Mesendoderm (in vitro differentiated cells): ENCODE measurements around the gene SACS.

ENCODE experiments used
- DNase-seq: peaks from one replicate; pipeline ENCODE4 v3.0.0; 2013
- H2AK5ac ChIP-seq: 2 replicates; pipeline ENCODE4 v1.6.1; 2013; ENCODE audit warnings: low read length, inconsistent platforms
- H2BK120ac ChIP-seq: 2 replicates; pipeline ENCODE4 v1.6.1; 2013; ENCODE audit warnings: low read depth, mild to moderate bottlenecking, low read length, moderate library complexity, mixed read lengths
- H2BK15ac ChIP-seq: replicated peaks from 2 replicates; pipeline ENCODE4 v1.6.1; 2013; ENCODE audit warnings: low read depth, mild to moderate bottlenecking, moderate library complexity
- H2BK5ac ChIP-seq: 2 replicates; pipeline ENCODE4 v1.6.1; 2013; ENCODE audit warnings: low read length, inconsistent platforms
- H3K18ac ChIP-seq: 2 replicates; pipeline ENCODE4 v1.6.1; 2013; ENCODE audit warnings: mild to moderate bottlenecking, low read length, mixed read lengths
- H3K23ac ChIP-seq: one replicate; pipeline ENCODE4 v1.6.1; 2013; ENCODE audit warnings: low read length
- H3K27ac ChIP-seq: 2 replicates; pipeline ENCODE4 v1.5.1; 2013; ENCODE audit warnings: low read depth, mild to moderate bottlenecking, inconsistent platforms, low read length, moderate library complexity
- H3K27me3 ChIP-seq: 2 replicates; pipeline ENCODE4 v1.6.1; 2013; ENCODE audit warnings: low read length, control low read depth, mild to moderate bottlenecking, inconsistent platforms; ENCODE audit not compliant: insufficient read depth, poor library complexity
- H3K36me3 ChIP-seq: 2 replicates; pipeline ENCODE4 v1.6.1; 2013; ENCODE audit warnings: low read length, inconsistent platforms; ENCODE audit not compliant: control insufficient read depth, insufficient read depth
- H3K4ac ChIP-seq: one replicate; pipeline ENCODE4 v1.6.1; 2013; ENCODE audit warnings: low read depth, mild to moderate bottlenecking, low read length, moderate library complexity
- H3K4me1 ChIP-seq: 2 replicates; pipeline ENCODE4 v1.6.1; 2013; ENCODE audit warnings: low read depth, low read length, inconsistent platforms; ENCODE audit not compliant: control insufficient read depth
- H3K4me2 ChIP-seq: 2 replicates; pipeline ENCODE4 v1.6.1; 2013; ENCODE audit warnings: low read length
- H3K4me3 ChIP-seq: 2 replicates; pipeline ENCODE4 v1.5.1; 2013; ENCODE audit warnings: mild to moderate bottlenecking, low read length
- H3K56ac ChIP-seq: one replicate; pipeline ENCODE4 v1.6.1; 2013; ENCODE audit warnings: low read length
- H3K79me1 ChIP-seq: 2 replicates; pipeline ENCODE4 v1.6.1; 2013; ENCODE audit warnings: low read length, inconsistent platforms
- H3K79me2 ChIP-seq: 2 replicates; pipeline ENCODE4 v1.6.1; 2013; ENCODE audit warnings: mild to moderate bottlenecking, low read length; ENCODE audit not compliant: control insufficient read depth, insufficient read depth
- H3K9ac ChIP-seq: 2 replicates; pipeline ENCODE4 v1.6.1; 2013; ENCODE audit warnings: low read length, inconsistent platforms
- H4K5ac ChIP-seq: one replicate; pipeline ENCODE4 v1.6.1; 2013; ENCODE audit warnings: low read length
- H4K8ac ChIP-seq: one replicate; pipeline ENCODE4 v1.6.1; 2013; ENCODE audit warnings: low read depth, mild to moderate bottlenecking, control low read depth, low read length, moderate library complexity
- WGBS: extraction: QIAGEN DNeasy Blood & Tissue Kit; methylation state at CpG from one replicate; pipeline ENCODE4 v1.1.7; 2013; ENCODE audit warnings: low lambda C conversion rate, missing lambda C conversion rate; ENCODE audit not compliant: insufficient coverage; ENCODE audit errors: extremely low coverage; 5-methylcytosine and 5-hydroxymethylcytosine counted together

The SACS gene

DNA sequence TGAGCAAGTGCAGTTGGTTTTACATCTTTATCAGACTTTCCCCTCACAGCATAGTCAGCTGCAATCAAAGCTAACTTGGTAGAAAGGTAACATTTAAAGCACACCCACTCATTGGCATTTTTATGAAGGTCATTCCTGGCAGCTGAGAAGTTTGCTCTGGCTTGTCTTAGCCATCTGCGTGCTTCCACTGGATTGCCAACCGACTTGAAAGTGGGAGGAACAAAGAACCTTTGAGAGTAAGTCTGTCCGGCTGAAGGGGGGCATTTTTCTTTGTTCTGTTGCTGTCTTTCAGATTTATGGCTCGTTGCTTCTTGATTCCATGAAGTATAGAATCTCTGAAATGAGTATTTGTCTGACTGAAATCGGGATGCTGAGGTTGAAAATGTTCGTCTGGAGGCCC is 103.1 kb downstream of the SACS start:
- Histone ChIP-seq H3K36me3 (no peaks in the 10 kb centered on the region), H3K9ac (no peak overlapping the region), H3K18ac (no peak overlapping the region), H4K8ac (no peak overlapping the region), H3K4me2 (no peak overlapping the region), H3K4ac (no peak overlapping the region), H2BK5ac (no peak overlapping the region), H3K56ac (no peak overlapping the region), H2BK120ac (no peak overlapping the region), H3K27me3 (no peaks in the 10 kb centered on the region), H2BK15ac (no peak overlapping the region), H3K23ac (no peak overlapping the region), H3K4me3 (no peak overlapping the region), H3K79me2 (no peaks in the 10 kb centered on the region), H4K5ac (no peak overlapping the region), H3K79me1 (no peaks in the 10 kb centered on the region), H2AK5ac (no peak overlapping the region), H3K27ac (no peak overlapping the region), H3K4me1 (no peaks in the 10 kb centered on the region)
- no CpG with 5 or more reads among the region's 6 CpGs for WGBS
- DNase-seq, result no peak

DNA sequence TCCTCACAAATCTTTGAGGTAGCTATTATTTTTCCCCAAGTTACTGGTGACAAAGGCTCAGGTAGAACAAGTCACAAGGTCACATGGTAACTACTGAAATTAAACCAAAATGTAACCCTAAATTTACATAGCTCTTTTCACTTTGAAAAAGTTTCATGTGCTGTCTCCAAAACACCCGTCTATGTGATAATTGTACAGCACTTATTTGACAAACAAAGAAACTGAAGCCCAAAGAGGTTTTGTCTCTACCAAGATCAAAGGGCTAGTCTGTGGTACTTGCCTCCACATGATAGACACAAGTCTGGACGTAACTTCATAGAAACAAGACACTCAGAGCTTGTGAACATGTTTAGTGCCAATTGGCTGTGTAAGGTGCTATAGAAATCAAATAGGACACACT is 108.3 kb downstream of the SACS start:
- no peaks in the 10 kb centered on the region for H3K36me3 ChIP-seq
- no peak overlapping the region for H3K4me3 ChIP-seq
- H3K23ac ChIP-seq, result no peak overlapping the region
- no peak overlapping the region for H3K18ac ChIP-seq
- no peak overlapping the region for H3K9ac ChIP-seq
- no CpG with 5 or more reads among the region's 2 CpGs for WGBS
- H3K4me1 ChIP-seq, result no peaks in the 10 kb centered on the region
- H3K27ac ChIP-seq, result no peak overlapping the region
- no peaks in the 10 kb centered on the region for H3K27me3 ChIP-seq
- no peaks in the 10 kb centered on the region for H3K79me2 ChIP-seq
- H2BK120ac ChIP-seq, result no peak overlapping the region
- H2BK15ac ChIP-seq, result no peak overlapping the region
- DNase-seq, result no peak
- H3K56ac ChIP-seq, result no peak overlapping the region
- H3K4ac ChIP-seq, result no peak overlapping the region
- no peak overlapping the region for H4K8ac ChIP-seq
- H3K4me2 ChIP-seq, result no peak overlapping the region
- no peaks in the 10 kb centered on the region for H3K79me1 ChIP-seq
- no peak overlapping the region for H2AK5ac ChIP-seq
- H4K5ac ChIP-seq, result no peak overlapping the region
- H2BK5ac ChIP-seq, result no peak overlapping the region

DNA sequence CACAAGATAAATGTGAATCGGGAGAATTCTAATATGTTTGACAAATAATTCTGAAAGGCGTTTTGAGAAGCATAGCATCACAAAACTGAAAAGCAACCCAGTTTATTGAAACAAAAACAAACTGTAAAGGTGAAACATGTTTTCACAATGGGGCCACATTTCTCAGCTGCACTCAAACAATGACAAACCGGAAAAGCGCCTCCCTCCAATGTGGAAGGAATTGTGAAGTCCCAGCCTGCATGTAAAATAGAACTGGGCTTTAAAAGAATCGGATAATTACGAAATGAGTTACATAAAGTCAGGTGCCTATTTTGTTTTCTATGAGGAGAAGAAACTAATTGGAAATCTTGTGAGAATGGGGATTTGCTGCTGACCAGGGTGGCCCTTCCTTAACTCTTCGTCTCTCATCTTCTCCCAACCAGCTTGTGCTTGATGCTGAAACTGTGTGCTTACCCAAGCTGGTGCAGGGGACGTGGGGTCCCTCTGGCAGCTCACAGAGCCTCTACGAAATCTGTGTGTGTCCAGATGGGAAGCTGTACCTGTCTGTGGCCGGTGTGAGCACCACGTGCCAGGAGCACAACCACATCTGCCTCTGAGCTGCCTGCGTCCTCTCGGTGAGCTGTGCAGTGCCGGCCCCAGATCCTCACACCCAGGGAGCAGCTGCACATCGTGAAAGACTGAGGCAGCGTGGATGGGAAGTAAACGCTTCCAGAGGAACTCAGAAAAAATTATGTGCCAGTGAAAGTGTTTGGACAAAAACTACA is 109.4 kb downstream of the SACS start:
- peak; percentile 3 for DNase-seq
- Histone ChIP-seq H3K4me1 (no peaks in the 10 kb centered on the region), H2BK5ac (no peak overlapping the region), H3K4me3 (no peak overlapping the region), H3K36me3 (no peaks in the 10 kb centered on the region), H3K23ac (no peak overlapping the region), H3K79me1 (no peaks in the 10 kb centered on the region), H3K4me2 (no peak overlapping the region), H3K27me3 (no peaks in the 10 kb centered on the region), H4K8ac (no peak overlapping the region), H2BK15ac (no peak overlapping the region), H2BK120ac (no peak overlapping the region), H3K9ac (no peak overlapping the region), H3K18ac (no peak overlapping the region), H3K27ac (no peak overlapping the region), H3K79me2 (no peaks in the 10 kb centered on the region), H3K4ac (no peak overlapping the region), H3K56ac (no peak overlapping the region), H4K5ac (no peak overlapping the region), H2AK5ac (no peak overlapping the region)
- WGBS, result no CpG with 5 or more reads among the region's 17 CpGs

DNA sequence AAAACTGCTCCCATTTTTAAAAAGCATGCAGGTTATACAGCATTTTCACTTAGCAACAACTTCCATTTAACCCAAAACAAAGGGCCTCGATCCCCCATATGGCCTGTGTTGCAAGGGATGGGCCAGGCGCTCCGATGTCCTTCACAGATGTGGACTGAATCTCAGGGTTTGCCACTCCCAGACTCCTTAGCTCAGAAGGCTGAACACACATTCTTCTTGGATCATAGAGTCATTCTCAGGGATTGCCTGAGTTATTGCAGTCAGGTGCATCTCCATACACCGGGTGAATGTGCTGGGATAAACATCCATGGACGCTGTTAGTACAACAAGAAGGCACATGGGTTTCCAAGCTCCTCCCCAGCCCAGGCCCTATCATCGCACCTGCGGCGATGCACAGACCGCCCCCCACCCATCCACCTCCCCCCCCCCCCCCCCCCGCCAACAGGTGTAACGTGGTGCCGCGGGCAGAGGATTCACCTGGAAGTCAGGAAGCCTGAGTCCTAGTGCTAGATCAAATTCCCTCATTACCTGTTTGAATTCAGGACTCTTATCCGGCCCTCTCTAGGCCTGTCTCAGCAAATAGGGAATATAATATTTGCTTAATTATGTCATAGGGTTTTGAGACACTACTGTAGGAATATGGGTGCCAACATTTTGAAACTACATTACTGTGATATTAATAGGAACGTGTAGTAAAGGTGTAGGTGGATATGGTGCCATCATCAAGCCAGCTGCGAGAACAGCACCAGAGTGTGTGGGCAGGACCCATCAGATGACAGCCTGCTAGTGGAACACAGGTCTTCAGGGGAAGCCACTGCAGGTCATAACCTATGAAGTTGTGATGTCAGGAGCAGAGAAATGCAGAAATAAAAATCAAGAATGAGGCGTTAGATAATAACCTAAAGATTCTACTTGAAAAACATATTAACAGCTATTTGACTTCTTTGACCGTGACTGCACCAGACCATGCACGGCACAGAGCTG is 110.9 kb downstream of the SACS start:
- Histone ChIP-seq H3K27me3 (no peaks in the 10 kb centered on the region), H4K8ac (no peak overlapping the region), H3K27ac (no peak overlapping the region), H2BK120ac (no peak overlapping the region), H3K23ac (no peak overlapping the region), H2BK5ac (no peak overlapping the region), H3K4me3 (no peak overlapping the region), H3K18ac (no peak overlapping the region), H3K9ac (no peak overlapping the region), H3K79me2 (no peaks in the 10 kb centered on the region), H3K56ac (no peak overlapping the region), H3K4me1 (no peaks in the 10 kb centered on the region), H3K79me1 (no peaks in the 10 kb centered on the region), H2BK15ac (no peak overlapping the region), H4K5ac (no peak overlapping the region), H2AK5ac (no peak overlapping the region), H3K36me3 (no peaks in the 10 kb centered on the region), H3K4ac (no peak overlapping the region), H3K4me2 (no peak overlapping the region)
- no CpG with 5 or more reads among the region's 19 CpGs for WGBS
- no peak for DNase-seq

DNA sequence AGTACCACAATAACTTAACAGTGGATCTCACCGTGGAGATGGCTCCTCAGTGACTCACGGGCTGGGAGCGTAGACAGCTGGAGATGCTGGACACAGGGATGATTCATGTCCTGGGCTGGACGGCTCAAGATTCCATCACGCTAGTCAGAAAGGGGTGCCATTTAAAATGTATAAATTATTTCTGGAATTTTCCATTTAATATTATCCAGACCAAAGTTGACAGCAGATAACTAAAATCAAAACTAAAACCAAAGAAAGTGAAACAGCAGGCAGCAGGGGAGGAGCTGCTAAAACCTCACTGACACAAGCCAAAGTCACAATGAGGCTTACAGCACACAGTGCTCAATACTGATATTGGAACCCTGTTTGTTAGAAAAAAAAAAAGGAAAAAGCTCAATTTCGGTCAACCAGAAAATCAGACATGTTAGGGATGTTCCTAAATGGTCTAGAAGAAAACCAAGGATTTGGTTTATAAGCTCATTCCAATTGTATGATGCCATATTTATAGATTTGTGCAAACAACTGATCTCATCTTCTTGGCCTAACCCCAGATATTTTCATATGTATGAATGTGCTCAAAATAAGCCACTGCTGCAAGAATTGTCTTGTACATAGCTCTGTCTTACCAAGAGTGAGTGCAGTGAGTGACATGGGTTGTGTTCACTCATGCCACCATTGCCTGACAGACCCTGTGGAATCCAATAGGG is 111.8 kb downstream of the SACS start:
- Histone ChIP-seq H2AK5ac (no peak overlapping the region), H4K8ac (no peak overlapping the region), H3K4me3 (no peak overlapping the region), H3K36me3 (no peaks in the 10 kb centered on the region), H3K18ac (no peak overlapping the region), H3K79me2 (no peaks in the 10 kb centered on the region), H3K4me1 (no peaks in the 10 kb centered on the region), H4K5ac (no peak overlapping the region), H3K79me1 (no peaks in the 10 kb centered on the region), H2BK15ac (no peak overlapping the region), H2BK120ac (no peak overlapping the region), H3K27ac (no peak overlapping the region), H3K27me3 (no peaks in the 10 kb centered on the region), H3K23ac (no peak overlapping the region), H3K9ac (no peak overlapping the region), H3K56ac (no peak overlapping the region), H3K4me2 (no peak overlapping the region), H3K4ac (no peak overlapping the region), H2BK5ac (no peak overlapping the region)
- DNase-seq, result no peak
- WGBS, result no CpG with 5 or more reads among the region's 6 CpGs
